ENCODE data around the gene COL7A1. TPM values are rescaled to one million over a fixed set of nuclear protein-coding genes. Genes with fewer than 3 reads are reported as not detected.

Gene COL7A1
- total RNA-seq, result 1 to 10 TPM in 3 of 4 donors, under 1 TPM in 1; 0.31 to 2.2 (median 1.9) TPM

- DNase-seq (ENCODE audit: low spot score), result no peak
- TF ChIP-seq CTCF (IDR thresholded peaks at IDR 0.05), result no peak
- ATAC-seq (ENCODE audit: low FRiP score), result no peak
Measured at GRCh38 chr3:48595075-48595525, at the start of gene COL7A1. Gene COL7A1, minus strand, starts transcription at chr3:48595329. Its CDS starts 170 bp downstream, at chr3:48595159.

- ATAC-seq (ENCODE audit: low FRiP score) (no peak), DNase-seq (ENCODE audit: low spot score) (no peak)
- TF ChIP-seq CTCF (IDR thresholded peaks at IDR 0.05), result no peak
Measured at GRCh38 chr3:48642605-48643004, 47.5 kb upstream of the COL7A1 start.

DNA sequence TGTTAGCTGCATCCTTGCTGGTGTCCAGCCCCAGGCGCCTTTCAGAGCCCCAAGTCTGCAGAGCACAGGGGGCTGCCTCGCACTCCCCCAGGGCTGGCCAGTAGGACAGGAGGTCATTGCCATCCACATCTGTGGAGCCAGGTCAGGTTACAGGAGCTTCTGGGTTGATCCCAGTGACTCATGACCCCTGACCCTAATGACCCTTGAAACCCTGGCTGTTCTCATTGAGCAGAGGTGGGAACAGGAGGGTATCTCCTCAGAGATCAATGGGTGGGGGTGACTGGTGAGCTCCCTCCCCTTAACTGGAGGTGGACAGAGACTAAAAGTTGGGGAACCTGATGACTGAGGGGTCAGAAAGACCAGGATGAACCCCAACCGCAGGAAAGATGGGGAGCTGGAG is 46.3 kb upstream of the COL7A1 start:
- no peak for ATAC-seq (ENCODE audit: low FRiP score)
- no peak for DNase-seq (ENCODE audit: low spot score)
- TF ChIP-seq CTCF (IDR thresholded peaks at IDR 0.05), result no peak

- TF ChIP-seq CTCF (IDR thresholded peaks at IDR 0.05), result no peak
- ATAC-seq (ENCODE audit: low FRiP score) (no peak), DNase-seq (ENCODE audit: low spot score) (no peak)
Measured at GRCh38 chr3:48639944-48640606, 44.9 kb upstream of the COL7A1 start.

DNA sequence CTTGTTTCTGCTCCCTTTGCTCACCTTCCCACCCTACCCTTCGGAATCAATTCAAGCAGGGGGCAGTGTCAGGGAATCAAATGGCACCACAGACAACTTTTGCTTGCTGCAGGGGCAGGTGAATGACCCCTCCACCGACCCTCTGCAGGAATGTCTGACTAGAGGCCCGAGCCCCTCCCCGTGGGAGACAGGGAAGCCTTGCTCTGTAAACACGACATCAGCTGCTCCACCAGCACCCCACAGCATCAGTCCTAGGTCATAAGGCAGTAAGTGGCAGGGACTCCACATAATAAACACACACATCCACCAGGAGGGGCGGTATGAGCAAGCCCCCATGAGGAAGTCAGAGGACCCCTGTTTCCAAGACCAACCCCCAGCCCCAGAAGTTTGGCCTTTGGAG is 42.2 kb upstream of the COL7A1 start:
- no peak for DNase-seq (ENCODE audit: low spot score)
- ATAC-seq (ENCODE audit: low FRiP score), result no peak
- no peak for TF ChIP-seq CTCF (IDR thresholded peaks at IDR 0.05)

DNA sequence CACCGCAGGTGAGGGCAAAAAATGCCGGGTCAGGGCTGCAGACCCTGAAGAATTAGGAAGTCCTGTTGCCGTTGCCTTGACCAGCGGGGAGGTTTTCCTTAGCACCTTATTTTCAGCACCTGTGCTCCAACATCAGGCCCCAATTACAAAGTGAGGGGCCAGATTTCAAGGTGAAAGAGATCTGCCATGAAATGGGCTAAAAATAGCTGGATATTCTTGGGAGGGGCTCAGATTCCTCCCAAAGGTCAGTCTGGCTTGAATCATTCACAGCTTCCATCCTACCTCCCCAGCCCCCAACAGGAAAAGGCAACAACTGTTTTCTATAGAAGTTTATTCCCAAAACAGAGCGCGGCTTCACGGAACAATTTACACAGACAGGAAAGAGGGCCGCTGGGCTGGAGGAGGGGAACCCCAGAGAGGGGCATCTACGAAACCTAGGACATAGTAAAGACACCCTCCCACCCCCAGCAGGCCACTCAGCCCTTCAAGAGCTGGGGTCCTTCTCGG is 41.1 kb upstream of the COL7A1 start:
- no peak for TF ChIP-seq CTCF (IDR thresholded peaks at IDR 0.05)
- ATAC-seq (ENCODE audit: low FRiP score), result no peak

More for the DNA sequence above, 41.1 kb upstream of the COL7A1 start:
- DNase-seq (ENCODE audit: low spot score), result no peak

All from omental fat pad (tissue), 4 donors.